HepG2 (cell line): ENCODE data around the gene ZNF264. TPM values are rescaled to one million over a fixed set of nuclear protein-coding genes. Genes with fewer than 3 reads are reported as not detected.

Experiments
- BHLHE40 ChIP-seq: IDR thresholded peaks from 2 replicates; pipeline ENCODE4 v1.6.1; 2011; ENCODE audit warnings: low read length, improper control_type of control experiment
- DNMT3B ChIP-seq: conservative IDR thresholded peaks from 2 replicates; pipeline ENCODE4 v1.6.1; 2016; ENCODE audit warnings: missing biosample characterization, control low read depth
- HES4 ChIP-seq: sonication (generic); formaldehyde crosslinking; IDR thresholded peaks from 2 replicates; pipeline ENCODE4 v1.9.0; 2021; ENCODE audit warnings: mild to moderate bottlenecking, missing genetic modification reagents, borderline replicate concordance
- KMT2A ChIP-seq: sonication (generic); formaldehyde crosslinking; IDR thresholded peaks from 2 replicates; pipeline ENCODE4 v1.4.0; 2020; ENCODE audit warnings: missing genetic modification reagents
- MED1 ChIP-seq: sonication (generic); formaldehyde crosslinking; IDR thresholded peaks from 2 replicates; pipeline ENCODE4 v1.4.0; 2020; ENCODE audit warnings: missing genetic modification reagents
- NRL ChIP-seq: sonication (generic); formaldehyde crosslinking; IDR thresholded peaks from 2 replicates; pipeline ENCODE4 v1.5.0; 2020; ENCODE audit warnings: missing genetic modification reagents, mild to moderate bottlenecking, moderate library complexity, borderline replicate concordance
- PHF8 ChIP-seq: sonication (generic); formaldehyde crosslinking; IDR thresholded peaks from 2 replicates; pipeline ENCODE4 v1.5.0; 2020; ENCODE audit warnings: missing genetic modification reagents
- RBM22 ChIP-seq: fragments of 200-400 bp; formaldehyde crosslinking; optimal IDR thresholded peaks from 2 replicates; pipeline ENCODE3; 2017; ENCODE audit warnings: mild to moderate bottlenecking, low read length, moderate library complexity
- RBM39 ChIP-seq: fragments of 200-400 bp; formaldehyde crosslinking; IDR thresholded peaks from one replicate; pipeline ENCODE4 v1.6.1; 2018; ENCODE audit warnings: antibody characterized with exemption, mild to moderate bottlenecking, low read depth, low read length; ENCODE audit not compliant: poor library complexity, severe bottlenecking
- RELA ChIP-seq: sonication (generic); formaldehyde crosslinking; IDR thresholded peaks from 2 replicates; pipeline ENCODE4 v1.4.0; 2020; ENCODE audit warnings: missing genetic modification reagents
- RFXANK ChIP-seq: IDR thresholded peaks from 2 replicates; pipeline ENCODE4 v1.6.1; 2016
- RXRB ChIP-seq: IDR thresholded peaks from 2 replicates; pipeline ENCODE4 v1.6.1; 2016; ENCODE audit warnings: borderline replicate concordance, missing genetic modification reagents, missing compliant biosample characterization
- ZNF343 ChIP-seq: sonication (generic); formaldehyde crosslinking; IDR thresholded peaks from 2 replicates; pipeline ENCODE4 v1.4.0; 2020; ENCODE audit warnings: mild to moderate bottlenecking, missing genetic modification reagents
- ZNF557 ChIP-seq: sonication (generic); formaldehyde crosslinking; IDR thresholded peaks from 2 replicates; pipeline ENCODE4 v1.4.0; 2020; ENCODE audit warnings: missing genetic modification reagents
- ZNF652 ChIP-seq: IDR thresholded peaks from 2 replicates; pipeline ENCODE4 v1.6.1; 2016; ENCODE audit warnings: low read depth, borderline replicate concordance
- ZNF841 ChIP-seq: sonication (generic); formaldehyde crosslinking; IDR thresholded peaks from 2 replicates; pipeline ENCODE4 v1.8.1; 2023; ENCODE audit warnings: missing genetic modification reagents, borderline replicate concordance
- polyA plus RNA-seq, 8 experiments: library from polyadenylated mRNA; depleted of rRNA in 3 of 8; stranded (reverse) in 7 of 8; unstranded in 1 of 8; fragments of >200 nt; fragmentation: Illumina TruSeq in 4 of 8; extraction: Trizol in 4 of 8; gene quantifications; 2 replicates each; pipeline versions ENCODE4 v1.2.1 to v1.2.3, GENCODE V29; 2011 to 2016; ENCODE audit warnings: low read depth in 4 of 8, missing spikeins in 1 of 8, mixed read lengths in 1 of 8; ENCODE audit not compliant: insufficient read depth in 1 of 8
- total RNA-seq, 5 experiments: library from RNA; depleted of rRNA; stranded (reverse); fragments of >200 nt; fragmentation: Illumina TruSeq; extraction: Trizol; gene quantifications; 2 replicates each; pipeline ENCODE4 v1.2.3, GENCODE V29; 2016; ENCODE audit warnings: low read depth in 1 of 5
- TF ChIP-seq, protein P1 (sequence below): conservative IDR thresholded peaks from 2 replicates; pipeline ENCODE4 v1.6.1; 2018; ENCODE audit warnings: missing genetic modification reagents
- TF ChIP-seq, protein P2 (sequence below): sonication (generic); formaldehyde crosslinking; IDR thresholded peaks from 2 replicates; pipeline ENCODE4 v1.4.0; 2020; ENCODE audit warnings: missing genetic modification reagents
- TF ChIP-seq, protein P3 (sequence below): sonication (generic); formaldehyde crosslinking; IDR thresholded peaks from 2 replicates; pipeline ENCODE4 v1.5.0; 2020; ENCODE audit warnings: missing genetic modification reagents
- TF ChIP-seq, protein P4 (sequence below): sonication (generic); formaldehyde crosslinking; IDR thresholded peaks from 2 replicates; pipeline ENCODE4 v1.5.0; 2020; ENCODE audit warnings: mild to moderate bottlenecking, missing genetic modification reagents
- TF ChIP-seq, protein P5 (sequence below): sonication (generic); formaldehyde crosslinking; conservative IDR thresholded peaks from 2 replicates; pipeline ENCODE4 v1.8.0; 2022; ENCODE audit warnings: mild to moderate bottlenecking, moderate library complexity, missing genetic modification reagents
- TF ChIP-seq, protein P6 (sequence below): sonication (generic); formaldehyde crosslinking; IDR thresholded peaks from 2 replicates; pipeline ENCODE4 v1.8.0; 2022; ENCODE audit warnings: missing genetic modification reagents, mild to moderate bottlenecking, borderline replicate concordance

Gene ZNF264
- total and polyA plus RNA-seq, 2 of the 13 experiments (the other 11 are each of a cell fraction or from before 2014, with no cell fraction given): 3.5 to 17.6 TPM

DNA sequence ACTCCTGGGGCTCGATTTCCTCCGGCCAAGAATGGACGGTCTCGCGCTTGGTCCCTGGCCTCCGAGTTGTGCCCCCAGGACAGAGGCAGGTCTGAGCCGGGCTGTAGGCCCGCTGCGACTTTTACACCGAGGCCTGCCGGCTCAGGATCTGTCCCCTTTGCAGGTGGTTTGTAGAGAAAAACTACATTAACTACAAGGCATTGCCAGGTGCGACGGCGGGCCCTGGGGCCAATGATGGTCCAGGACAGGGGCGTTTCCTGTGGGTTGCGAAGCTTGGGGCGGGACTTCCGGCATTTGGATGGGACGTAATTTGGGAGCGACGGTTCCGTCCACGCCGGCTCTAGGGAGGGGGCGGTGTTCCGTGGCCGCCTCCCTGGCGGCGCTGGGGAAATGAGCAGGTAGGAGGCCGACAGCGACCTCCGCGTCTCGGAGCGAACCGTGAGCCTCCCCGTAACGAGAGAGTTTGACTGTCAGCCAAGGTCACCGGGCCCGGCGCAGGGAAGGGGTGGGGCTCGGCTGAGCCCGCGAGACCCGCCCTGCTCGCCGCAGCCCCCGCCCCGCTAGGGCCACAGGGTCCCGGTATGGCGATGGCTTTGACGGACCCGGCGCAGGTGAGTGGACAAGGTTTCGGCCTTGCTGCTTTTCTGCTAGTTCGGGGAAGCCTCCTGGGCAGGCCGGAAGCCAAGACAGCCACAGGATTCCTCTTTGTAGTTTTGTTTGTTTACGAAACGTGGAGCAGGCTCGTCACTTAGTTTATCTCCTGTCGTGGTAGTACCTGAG, 49.2 kb downstream of the ZNF264 start, which contains the start of gene ZNF805 (continued):
- TF ChIP-seq, protein P1, sequence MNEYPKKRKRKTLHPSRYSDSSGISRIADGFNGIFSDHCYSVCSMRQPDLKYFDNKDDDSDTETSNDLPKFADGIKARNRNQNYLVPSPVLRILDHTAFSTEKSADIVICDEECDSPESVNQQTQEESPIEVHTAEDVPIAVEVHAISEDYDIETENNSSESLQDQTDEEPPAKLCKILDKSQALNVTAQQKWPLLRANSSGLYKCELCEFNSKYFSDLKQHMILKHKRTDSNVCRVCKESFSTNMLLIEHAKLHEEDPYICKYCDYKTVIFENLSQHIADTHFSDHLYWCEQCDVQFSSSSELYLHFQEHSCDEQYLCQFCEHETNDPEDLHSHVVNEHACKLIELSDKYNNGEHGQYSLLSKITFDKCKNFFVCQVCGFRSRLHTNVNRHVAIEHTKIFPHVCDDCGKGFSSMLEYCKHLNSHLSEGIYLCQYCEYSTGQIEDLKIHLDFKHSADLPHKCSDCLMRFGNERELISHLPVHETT (CRISPR knock-in tag): peak; percentile 97
- no peak for TF ChIP-seq RBM22
- TF ChIP-seq, protein P2, sequence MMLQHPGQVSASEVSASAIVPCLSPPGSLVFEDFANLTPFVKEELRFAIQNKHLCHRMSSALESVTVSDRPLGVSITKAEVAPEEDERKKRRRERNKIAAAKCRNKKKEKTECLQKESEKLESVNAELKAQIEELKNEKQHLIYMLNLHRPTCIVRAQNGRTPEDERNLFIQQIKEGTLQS (CRISPR knock-in tag): no peak
- TF ChIP-seq RELA (CRISPR knock-in tag): no peak
- TF ChIP-seq, protein P3, sequence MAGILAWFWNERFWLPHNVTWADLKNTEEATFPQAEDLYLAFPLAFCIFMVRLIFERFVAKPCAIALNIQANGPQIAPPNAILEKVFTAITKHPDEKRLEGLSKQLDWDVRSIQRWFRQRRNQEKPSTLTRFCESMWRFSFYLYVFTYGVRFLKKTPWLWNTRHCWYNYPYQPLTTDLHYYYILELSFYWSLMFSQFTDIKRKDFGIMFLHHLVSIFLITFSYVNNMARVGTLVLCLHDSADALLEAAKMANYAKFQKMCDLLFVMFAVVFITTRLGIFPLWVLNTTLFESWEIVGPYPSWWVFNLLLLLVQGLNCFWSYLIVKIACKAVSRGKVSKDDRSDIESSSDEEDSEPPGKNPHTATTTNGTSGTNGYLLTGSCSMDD (CRISPR knock-in tag): no peak
- peak; percentile 78; the same call in 1 of the 2 replicates for TF ChIP-seq KMT2A (CRISPR knock-in tag)
- no peak for TF ChIP-seq HES4 (CRISPR knock-in tag)
- TF ChIP-seq BHLHE40: no peak
- peak; percentile 73 for TF ChIP-seq MED1
- no peak for TF ChIP-seq ZNF557 (CRISPR knock-in tag)
- peak; percentile 88 for TF ChIP-seq NRL
- TF ChIP-seq RXRB (CRISPR knock-in tag): no peak; the same call in 1 of the 2 replicates
- no peak for TF ChIP-seq ZNF841 (CRISPR knock-in tag)
- TF ChIP-seq PHF8: peak; percentile 91
- no peak for TF ChIP-seq ZNF343
- no peak for TF ChIP-seq ZNF652 (CRISPR knock-in tag)
- TF ChIP-seq RFXANK (CRISPR knock-in tag): no peak
- TF ChIP-seq, protein P4, sequence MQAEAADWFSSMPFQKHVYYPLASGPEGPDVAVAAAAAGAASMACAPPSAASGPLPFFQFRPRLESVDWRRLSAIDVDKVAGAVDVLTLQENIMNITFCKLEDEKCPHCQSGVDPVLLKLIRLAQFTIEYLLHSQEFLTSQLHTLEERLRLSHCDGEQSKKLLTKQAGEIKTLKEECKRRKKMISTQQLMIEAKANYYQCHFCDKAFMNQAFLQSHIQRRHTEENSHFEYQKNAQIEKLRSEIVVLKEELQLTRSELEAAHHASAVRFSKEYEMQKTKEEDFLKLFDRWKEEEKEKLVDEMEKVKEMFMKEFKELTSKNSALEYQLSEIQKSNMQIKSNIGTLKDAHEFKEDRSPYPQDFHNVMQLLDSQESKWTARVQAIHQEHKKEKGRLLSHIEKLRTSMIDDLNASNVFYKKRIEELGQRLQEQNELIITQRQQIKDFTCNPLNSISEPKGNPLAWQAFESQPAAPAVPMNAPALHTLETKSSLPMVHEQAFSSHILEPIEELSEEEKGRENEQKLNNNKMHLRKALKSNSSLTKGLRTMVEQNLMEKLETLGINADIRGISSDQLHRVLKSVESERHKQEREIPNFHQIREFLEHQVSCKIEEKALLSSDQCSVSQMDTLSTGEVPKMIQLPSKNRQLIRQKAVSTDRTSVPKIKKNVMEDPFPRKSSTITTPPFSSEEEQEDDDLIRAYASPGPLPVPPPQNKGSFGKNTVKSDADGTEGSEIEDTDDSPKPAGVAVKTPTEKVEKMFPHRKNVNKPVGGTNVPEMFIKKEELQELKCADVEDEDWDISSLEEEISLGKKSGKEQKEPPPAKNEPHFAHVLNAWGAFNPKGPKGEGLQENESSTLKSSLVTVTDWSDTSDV (CRISPR knock-in tag): peak; percentile 96; the same call in 1 of the 2 replicates
- TF ChIP-seq DNMT3B: peak; percentile 32; the same call in 1 of the 2 replicates
- TF ChIP-seq, protein P5, sequence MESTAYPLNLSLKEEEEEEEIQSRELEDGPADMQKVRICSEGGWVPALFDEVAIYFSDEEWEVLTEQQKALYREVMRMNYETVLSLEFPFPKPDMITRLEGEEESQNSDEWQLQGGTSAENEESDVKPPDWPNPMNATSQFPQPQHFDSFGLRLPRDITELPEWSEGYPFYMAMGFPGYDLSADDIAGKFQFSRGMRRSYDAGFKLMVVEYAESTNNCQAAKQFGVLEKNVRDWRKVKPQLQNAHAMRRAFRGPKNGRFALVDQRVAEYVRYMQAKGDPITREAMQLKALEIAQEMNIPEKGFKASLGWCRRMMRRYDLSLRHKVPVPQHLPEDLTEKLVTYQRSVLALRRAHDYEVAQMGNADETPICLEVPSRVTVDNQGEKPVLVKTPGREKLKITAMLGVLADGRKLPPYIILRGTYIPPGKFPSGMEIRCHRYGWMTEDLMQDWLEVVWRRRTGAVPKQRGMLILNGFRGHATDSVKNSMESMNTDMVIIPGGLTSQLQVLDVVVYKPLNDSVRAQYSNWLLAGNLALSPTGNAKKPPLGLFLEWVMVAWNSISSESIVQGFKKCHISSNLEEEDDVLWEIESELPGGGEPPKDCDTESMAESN (CRISPR knock-in tag): no peak
- TF ChIP-seq, protein P6, sequence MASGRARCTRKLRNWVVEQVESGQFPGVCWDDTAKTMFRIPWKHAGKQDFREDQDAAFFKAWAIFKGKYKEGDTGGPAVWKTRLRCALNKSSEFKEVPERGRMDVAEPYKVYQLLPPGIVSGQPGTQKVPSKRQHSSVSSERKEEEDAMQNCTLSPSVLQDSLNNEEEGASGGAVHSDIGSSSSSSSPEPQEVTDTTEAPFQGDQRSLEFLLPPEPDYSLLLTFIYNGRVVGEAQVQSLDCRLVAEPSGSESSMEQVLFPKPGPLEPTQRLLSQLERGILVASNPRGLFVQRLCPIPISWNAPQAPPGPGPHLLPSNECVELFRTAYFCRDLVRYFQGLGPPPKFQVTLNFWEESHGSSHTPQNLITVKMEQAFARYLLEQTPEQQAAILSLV: peak; percentile 84; the same call in 1 of the 2 replicates
- no peak for TF ChIP-seq RBM39
